SU-DHL-6 (cell line): ENCODE results near the gene PRR23E.

Experiments
- H2AFZ ChIP-seq: fragments of 200-600 bp; sonication (generic); 2 replicates; pipeline ENCODE4 v1.6.1; 2014; ENCODE audit warnings: low read depth, mild to moderate bottlenecking, moderate library complexity, mixed read lengths, antibody characterized with exemption, low read length; ENCODE audit not compliant: severe bottlenecking
- H3F3A ChIP-seq: fragments of 200-600 bp; shearing (Covaris generic); 2 replicates; pipeline ENCODE4 v1.6.0; 2016; ENCODE audit warnings: antibody characterized with exemption, mild to moderate bottlenecking; ENCODE audit not compliant: insufficient read depth
- H3K27ac ChIP-seq: fragments of 200-600 bp; sonication (generic); 2 replicates; pipeline ENCODE4 v1.5.1; 2016; ENCODE audit warnings: low read depth, mild to moderate bottlenecking, low read length, moderate library complexity, mixed read lengths
- H3K27me3 ChIP-seq: fragments of 200-600 bp; sonication (generic), shearing (Covaris generic); 2 replicates; pipeline ENCODE4 v1.6.0; 2014; ENCODE audit warnings: mild to moderate bottlenecking, low read length
- H3K36me3 ChIP-seq: fragments of 200-600 bp; sonication (generic); 2 replicates; pipeline ENCODE4 v1.6.1; 2014; ENCODE audit warnings: mild to moderate bottlenecking, low read length, mixed read lengths
- H3K4me2 ChIP-seq: fragments of 300-600, 200-600 bp; shearing (Covaris generic), sonication (generic); 2 replicates; pipeline ENCODE4 v1.6.0; 2014; ENCODE audit warnings: low read length, low read depth, mild to moderate bottlenecking; ENCODE audit not compliant: poor library complexity, severe bottlenecking
- H3K4me3 ChIP-seq: fragments of 200-600 bp; sonication (generic); 2 replicates; pipeline ENCODE4 v1.5.1; 2014; ENCODE audit warnings: antibody characterized with exemption, low read length, mild to moderate bottlenecking, mixed read lengths; ENCODE audit not compliant: insufficient read depth, poor library complexity, severe bottlenecking
- H3K79me2 ChIP-seq: fragments of 200-600 bp; sonication (generic); 2 replicates; pipeline ENCODE4 v1.6.1; 2014; ENCODE audit warnings: mild to moderate bottlenecking, low read length, moderate library complexity; ENCODE audit not compliant: insufficient read depth
- H3K9ac ChIP-seq: fragments of 200-600 bp; sonication (generic); 2 replicates; pipeline ENCODE4 v1.7.0; 2014; ENCODE audit warnings: mild to moderate bottlenecking, low read length
- H3K9me2 ChIP-seq: fragments of 200-600 bp; sonication (generic); replicated peaks from 2 replicates; pipeline ENCODE4 v1.6.1; 2014; ENCODE audit warnings: low read length; ENCODE audit not compliant: insufficient read depth
- H3K9me3 ChIP-seq: fragments of 200-600 bp; sonication (generic); 2 replicates; pipeline ENCODE4 v1.6.1; 2014; ENCODE audit warnings: low read length, mixed read lengths; ENCODE audit not compliant: insufficient read depth
- H4K20me1 ChIP-seq: fragments of 200-600 bp; sonication (generic); 2 replicates; pipeline ENCODE4 v1.6.1; 2014; ENCODE audit warnings: low read depth, mild to moderate bottlenecking, antibody characterized with exemption, low read length, moderate library complexity, mixed read lengths
- EZH2phosphoT487 ChIP-seq: fragments of 200-600 bp; sonication (generic), shearing (Covaris generic); conservative IDR thresholded peaks from 2 replicates; pipeline ENCODE4 v1.6.1; 2018; ENCODE audit warnings: mild to moderate bottlenecking, antibody characterized with exemption, low read length, moderate library complexity, mixed read lengths
- TF ChIP-seq, protein P1 (sequence below): fragments of 200-600 bp; sonication (generic); IDR thresholded peaks from one replicate; pipeline ENCODE4 v1.5.1; 2017; ENCODE audit warnings: antibody characterized with exemption, mild to moderate bottlenecking, low read length, moderate library complexity; ENCODE audit not compliant: insufficient read depth, poor library complexity, severe bottlenecking

The PRR23E gene

DNA sequence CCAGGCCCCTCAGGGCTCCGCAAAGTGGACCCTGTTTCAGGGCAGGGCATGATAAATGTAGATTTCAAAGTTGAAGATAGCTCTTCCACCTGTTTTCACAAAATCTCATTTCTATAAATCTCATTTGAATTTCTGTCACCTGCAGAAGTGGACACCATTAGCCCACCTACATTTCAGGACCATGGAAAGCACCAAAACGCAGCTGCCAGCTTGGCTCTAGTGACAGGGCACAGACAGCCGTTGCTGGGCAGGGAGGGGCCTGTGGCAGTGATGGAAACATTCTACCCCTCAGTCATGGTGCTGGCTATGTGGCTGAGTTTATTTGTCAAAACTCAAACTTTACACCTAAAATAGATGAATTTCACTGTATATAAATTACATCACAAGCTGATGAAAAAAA lies 40.4 kb downstream of the PRR23E start:
- H3K27ac ChIP-seq = no peak overlapping the region
- no peaks in the 10 kb centered on the region for H3K27me3 ChIP-seq
- no peak overlapping the region for H2AFZ ChIP-seq
- H3K9me3 ChIP-seq = no peaks in the 10 kb centered on the region
- no peaks in the 10 kb centered on the region for H3F3A ChIP-seq
- TF ChIP-seq, protein P1, sequence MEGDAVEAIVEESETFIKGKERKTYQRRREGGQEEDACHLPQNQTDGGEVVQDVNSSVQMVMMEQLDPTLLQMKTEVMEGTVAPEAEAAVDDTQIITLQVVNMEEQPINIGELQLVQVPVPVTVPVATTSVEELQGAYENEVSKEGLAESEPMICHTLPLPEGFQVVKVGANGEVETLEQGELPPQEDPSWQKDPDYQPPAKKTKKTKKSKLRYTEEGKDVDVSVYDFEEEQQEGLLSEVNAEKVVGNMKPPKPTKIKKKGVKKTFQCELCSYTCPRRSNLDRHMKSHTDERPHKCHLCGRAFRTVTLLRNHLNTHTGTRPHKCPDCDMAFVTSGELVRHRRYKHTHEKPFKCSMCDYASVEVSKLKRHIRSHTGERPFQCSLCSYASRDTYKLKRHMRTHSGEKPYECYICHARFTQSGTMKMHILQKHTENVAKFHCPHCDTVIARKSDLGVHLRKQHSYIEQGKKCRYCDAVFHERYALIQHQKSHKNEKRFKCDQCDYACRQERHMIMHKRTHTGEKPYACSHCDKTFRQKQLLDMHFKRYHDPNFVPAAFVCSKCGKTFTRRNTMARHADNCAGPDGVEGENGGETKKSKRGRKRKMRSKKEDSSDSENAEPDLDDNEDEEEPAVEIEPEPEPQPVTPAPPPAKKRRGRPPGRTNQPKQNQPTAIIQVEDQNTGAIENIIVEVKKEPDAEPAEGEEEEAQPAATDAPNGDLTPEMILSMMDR = no peak
- no peak for TF ChIP-seq EZH2phosphoT487
- no peaks in the 10 kb centered on the region for H4K20me1 ChIP-seq
- no peaks in the 10 kb centered on the region for H3K79me2 ChIP-seq
- no peaks in the 10 kb centered on the region for H3K9me2 ChIP-seq
- no peak overlapping the region for H3K4me3 ChIP-seq
- H3K36me3 ChIP-seq = no peaks in the 10 kb centered on the region
- no peak overlapping the region for H3K9ac ChIP-seq
- no peak overlapping the region for H3K4me2 ChIP-seq

DNA sequence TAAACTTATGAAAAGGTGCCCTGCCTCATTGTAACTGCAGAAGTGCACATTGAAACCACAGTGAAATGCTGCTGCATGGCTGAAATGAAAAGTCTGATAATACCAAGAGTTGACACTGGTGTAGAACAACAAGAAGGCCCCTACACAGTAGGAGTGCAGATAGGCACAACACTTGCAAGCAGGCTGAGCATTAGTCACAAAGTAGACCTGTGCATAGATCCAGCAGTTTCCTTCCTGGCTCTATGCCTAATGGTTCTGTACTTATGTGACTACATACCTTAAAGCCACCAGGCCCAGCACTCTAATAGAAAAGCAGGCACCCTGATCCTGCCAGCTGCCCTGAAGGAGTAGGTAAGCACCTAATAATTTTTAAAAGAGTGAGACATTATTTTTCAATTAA lies 41.8 kb downstream of the PRR23E start:
- no peak for TF ChIP-seq EZH2phosphoT487
- TF ChIP-seq, protein P1 = no peak
- no peak overlapping the region for H3K4me2 ChIP-seq
- no peaks in the 10 kb centered on the region for H3F3A ChIP-seq
- no peak overlapping the region for H2AFZ ChIP-seq
- no peak overlapping the region for H3K27ac ChIP-seq
- H3K9me3 ChIP-seq = no peaks in the 10 kb centered on the region
- no peaks in the 10 kb centered on the region; the same call in 1 of the 2 replicates for H3K27me3 ChIP-seq
- no peak overlapping the region for H3K9ac ChIP-seq
- no peaks in the 10 kb centered on the region for H3K36me3 ChIP-seq
- H3K79me2 ChIP-seq = no peaks in the 10 kb centered on the region
- H4K20me1 ChIP-seq = no peaks in the 10 kb centered on the region
- no peak overlapping the region for H3K4me3 ChIP-seq
- H3K9me2 ChIP-seq = no peaks in the 10 kb centered on the region

DNA sequence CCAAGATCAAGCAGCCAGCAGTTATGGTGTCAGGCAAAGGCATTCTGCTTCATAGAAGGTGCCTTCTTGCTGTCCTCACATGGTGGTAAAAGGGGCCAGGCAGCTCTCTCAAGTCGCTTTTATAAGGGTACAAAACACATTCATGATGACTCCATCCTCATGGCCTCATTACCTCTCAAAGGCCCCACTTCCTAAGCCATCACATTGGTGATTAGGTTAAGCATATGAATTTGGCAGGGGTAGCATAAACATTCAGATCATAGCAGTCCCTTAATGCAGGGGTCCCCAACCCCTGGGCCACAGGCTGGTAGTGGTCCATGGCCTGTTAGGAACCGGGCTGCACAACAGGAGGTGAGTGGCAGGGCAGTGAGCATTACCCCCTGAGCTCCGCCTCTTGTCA lies 42.8 kb downstream of the PRR23E start:
- Histone ChIP-seq H3K9me3 (no peaks in the 10 kb centered on the region), H3K4me3 (no peak overlapping the region), H4K20me1 (no peaks in the 10 kb centered on the region), H3K36me3 (no peaks in the 10 kb centered on the region), H3K79me2 (no peaks in the 10 kb centered on the region), H3K4me2 (no peak overlapping the region), H3K9ac (no peak overlapping the region), H3K9me2 (no peaks in the 10 kb centered on the region), H3F3A (no peaks in the 10 kb centered on the region), H3K27ac (no peak overlapping the region), H2AFZ (no peak overlapping the region), H3K27me3 (no peaks in the 10 kb centered on the region; the same call in 1 of the 2 replicates)
- no peak for TF ChIP-seq EZH2phosphoT487
- TF ChIP-seq, protein P1 = no peak
